GM23248 (cell line): ENCODE data around the gene RNF213. TPM values are rescaled to one million over a fixed set of nuclear protein-coding genes. Genes with fewer than 3 reads are reported as not detected.

ENCODE experiments used
- DNase-seq: peaks from one replicate; pipeline ENCODE4 v3.0.0-alpha.2; 2015
- H2AFZ ChIP-seq: fragments of 200-600 bp; sonication (generic); 2 replicates; pipeline ENCODE4 v1.6.1; 2016; ENCODE audit warnings: antibody characterized with exemption
- H3F3A ChIP-seq: fragments of 200-600 bp; sonication (generic); 2 replicates; pipeline ENCODE4 v1.6.1; 2016; ENCODE audit warnings: mild to moderate bottlenecking, antibody characterized with exemption, mixed run types; ENCODE audit not compliant: insufficient read depth
- H3K27ac ChIP-seq: fragments of 200-600 bp; sonication (generic); 2 replicates; pipeline ENCODE4 v1.5.1; 2016; ENCODE audit warnings: mild to moderate bottlenecking
- H3K27me3 ChIP-seq: fragments of 200-600 bp; sonication (generic); replicated peaks from 2 replicates; pipeline ENCODE4 v1.6.1; 2016; ENCODE audit warnings: mild to moderate bottlenecking; ENCODE audit not compliant: insufficient read depth
- H3K36me3 ChIP-seq: fragments of 200-600 bp; sonication (generic); 2 replicates; pipeline ENCODE4 v1.6.1; 2016; ENCODE audit warnings: low read depth, mild to moderate bottlenecking
- H3K4me1 ChIP-seq: fragments of 200-600 bp; sonication (generic); 2 replicates; pipeline ENCODE4 v1.6.1; 2016; ENCODE audit warnings: mild to moderate bottlenecking; ENCODE audit not compliant: insufficient read depth
- H3K4me2 ChIP-seq: fragments of 200-600 bp; sonication (generic); one replicate; pipeline ENCODE4 v1.6.1; 2016; ENCODE audit warnings: mild to moderate bottlenecking; ENCODE audit not compliant: unreplicated experiment
- H3K4me3 ChIP-seq: fragments of 200-600 bp; sonication (generic); 2 replicates; pipeline ENCODE4 v1.5.1; 2016; ENCODE audit warnings: mild to moderate bottlenecking
- H3K79me2 ChIP-seq: fragments of 200-600 bp; sonication (generic); 2 replicates; pipeline ENCODE4 v1.6.1; 2016; ENCODE audit warnings: mild to moderate bottlenecking; ENCODE audit not compliant: insufficient read depth
- H3K9ac ChIP-seq: fragments of 200-600 bp; sonication (generic); 2 replicates; pipeline ENCODE4 v1.6.1; 2016; ENCODE audit warnings: mild to moderate bottlenecking
- H3K9me2 ChIP-seq: fragments of 200-600 bp; sonication (generic); 2 replicates; pipeline ENCODE4 v1.6.1; 2016; ENCODE audit warnings: mixed run types, mild to moderate bottlenecking, moderate library complexity; ENCODE audit not compliant: insufficient read depth
- H3K9me3 ChIP-seq: fragments of 200-600 bp; sonication (generic); one replicate; pipeline ENCODE4 v1.6.1; 2017; ENCODE audit warnings: low read depth
- H4K20me1 ChIP-seq: fragments of 200-600 bp; sonication (generic); 2 replicates; pipeline ENCODE4 v1.6.0; 2016; ENCODE audit not compliant: insufficient read depth
- EZH2 ChIP-seq: fragments of 200-600 bp; sonication (generic); IDR thresholded peaks from 2 replicates; pipeline ENCODE4 v1.6.1; 2018; ENCODE audit warnings: antibody characterized with exemption, mild to moderate bottlenecking; ENCODE audit not compliant: insufficient read depth, poor library complexity, severe bottlenecking
- EZH2phosphoT487 ChIP-seq: fragments of 200-600 bp; sonication (generic); IDR thresholded peaks from 2 replicates; pipeline ENCODE4 v1.6.1; 2018; ENCODE audit warnings: antibody characterized with exemption, moderate library complexity, mild to moderate bottlenecking, low read depth; ENCODE audit not compliant: insufficient read depth
- WGBS, 2 experiments: methylation state at CpG; one replicate each; pipeline ENCODE4 v1.1.6; 2015 to 2017; ENCODE audit warnings: low lambda C conversion rate in 2 of 2, low coverage in 1 of 2; ENCODE audit errors: missing lambda C conversion rate in 2 of 2; 5-methylcytosine and 5-hydroxymethylcytosine counted together
- in situ Hi-C: fragments of 300-500 bp; cut with MboI; formaldehyde crosslinking; loops from 2 replicates; pipeline ENCODE4 v1.15.0; 2020
- polyA plus RNA-seq: library from polyadenylated mRNA; unstranded; fragments of >200 nt; fragmentation: Nextera tagmentation; extraction: Ambion mirVana; gene quantifications from 2 replicates; pipeline ENCODE4 v1.2.1, GENCODE V29; 2016
- total RNA-seq: library from RNA; depleted of rRNA; stranded (reverse); fragments of >200 nt; shearing (Covaris generic); gene quantifications from 2 replicates; pipeline ENCODE4 v1.2.3, GENCODE V29; 2014

Gene RNF213
- total and polyA plus RNA-seq, 2 experiments from 2014 or later, result 18.8 to 45.0 TPM

DNA sequence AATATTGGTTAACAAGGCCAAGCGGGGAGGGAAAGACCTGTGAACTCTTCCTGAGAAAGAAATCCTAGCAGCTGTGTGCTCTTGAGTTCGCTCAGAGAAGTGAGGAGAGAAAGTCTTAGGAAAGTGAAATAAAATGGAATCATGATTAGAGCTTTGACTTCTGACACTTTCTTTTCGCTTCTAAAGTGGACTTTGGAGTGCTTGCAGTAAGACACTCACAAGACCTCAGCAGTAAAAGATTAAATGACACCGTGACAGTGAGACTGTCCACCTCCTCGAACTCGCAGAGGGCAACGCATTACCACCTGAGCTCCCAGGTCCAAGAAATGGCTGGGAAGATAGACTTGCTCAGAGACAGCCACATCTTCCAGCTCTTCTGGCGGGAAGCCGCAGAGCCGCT is 71.2 kb downstream of the RNF213 start:
- DNase-seq, result no peak

DNA sequence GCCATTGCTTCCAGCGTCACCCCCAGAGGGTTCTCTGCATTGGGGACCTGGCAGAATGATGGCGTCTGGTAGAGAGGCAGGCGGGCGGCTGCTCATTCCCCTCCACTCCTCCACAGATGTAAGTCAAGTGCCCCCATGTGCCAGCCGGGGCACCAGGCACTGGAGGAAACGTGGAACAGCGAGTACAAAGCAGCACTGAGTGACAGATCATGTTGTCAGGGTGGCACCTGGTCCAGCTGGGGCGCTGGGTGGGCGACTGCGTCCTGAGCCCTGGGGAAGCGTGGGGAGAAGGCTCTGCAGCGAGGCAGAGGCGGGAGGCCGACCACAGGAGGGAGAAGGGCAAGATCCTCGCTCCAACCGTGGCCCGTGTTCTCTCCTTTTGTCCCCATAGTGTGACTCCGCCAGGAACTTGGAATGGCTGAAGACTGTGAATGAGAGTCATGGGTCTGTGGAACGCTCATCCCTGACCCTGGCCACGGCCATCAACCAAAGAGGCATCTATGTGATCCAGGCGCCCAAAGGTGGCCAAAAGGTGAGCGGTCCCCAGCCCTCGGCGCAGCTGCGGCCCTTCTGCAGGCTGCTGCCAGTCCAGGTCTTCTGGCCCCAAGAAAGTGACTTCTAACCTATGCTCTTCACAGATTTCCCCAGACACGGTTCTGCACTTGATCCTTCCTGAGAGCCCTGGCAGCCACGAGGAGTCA is 76.7 kb downstream of the RNF213 start:
- Histone ChIP-seq H3K9me2 (no peaks in the 10 kb centered on the region), H3F3A (no peaks in the 10 kb centered on the region), H3K79me2 (no peaks in the 10 kb centered on the region), H3K4me1 (no peaks in the 10 kb centered on the region), H4K20me1 (no peaks in the 10 kb centered on the region), H3K9ac (no peak overlapping the region), H3K9me3 (no peaks in the 10 kb centered on the region), H3K36me3 (peaks cover 25% of the 10 kb centered on the region), H3K27me3 (no peaks in the 10 kb centered on the region), H3K27ac (no peak overlapping the region), H3K4me2 (no peak overlapping the region), H2AFZ (no peak overlapping the region), H3K4me3 (no peak overlapping the region)
- TF ChIP-seq EZH2 (no peak), EZH2phosphoT487 (no peak)
- WGBS, 2 experiments, result 92% methylated on average over 26 to 27 of the region's 27 CpGs
- no peak for DNase-seq
- in situ Hi-C loops, result no loop called here

More for the DNA sequence above, 71.2 kb downstream of the RNF213 start:
- Histone ChIP-seq H3F3A (no peaks in the 10 kb centered on the region), H3K4me2 (no peak overlapping the region), H3K9ac (no peak overlapping the region), H3K27ac (no peak overlapping the region), H3K9me3 (no peaks in the 10 kb centered on the region), H4K20me1 (no peaks in the 10 kb centered on the region), H3K4me3 (no peak overlapping the region), H3K36me3 (peaks cover 43% of the 10 kb centered on the region), H3K9me2 (no peaks in the 10 kb centered on the region), H3K79me2 (no peaks in the 10 kb centered on the region), H3K27me3 (no peaks in the 10 kb centered on the region), H3K4me1 (no peaks in the 10 kb centered on the region), H2AFZ (no peak overlapping the region)
- in situ Hi-C loops, result no loop called here
- WGBS, 2 experiments, result 87 to 88% methylated on average over 10 of the region's 10 CpGs
- TF ChIP-seq EZH2 (no peak), EZH2phosphoT487 (no peak)

DNA sequence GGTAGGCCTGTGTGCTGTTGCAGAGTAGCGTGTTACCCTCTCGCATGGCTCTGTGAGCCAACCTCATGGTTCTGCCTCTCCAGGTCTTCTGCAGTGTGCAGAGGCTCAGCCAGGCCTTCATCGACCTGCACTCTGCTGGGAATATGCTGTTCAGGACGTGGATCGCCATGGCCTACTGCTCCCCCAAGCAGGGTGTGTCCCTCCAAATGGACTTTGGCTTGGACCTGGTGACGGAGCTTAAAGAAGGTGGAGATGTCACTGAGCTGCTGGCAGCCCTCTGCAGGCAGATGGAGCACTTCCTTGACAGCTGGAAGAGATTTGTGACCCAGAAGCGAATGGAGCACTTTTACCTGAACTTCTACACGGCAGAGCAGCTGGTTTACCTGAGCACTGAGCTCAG is 78.5 kb downstream of the RNF213 start:
- Histone ChIP-seq H3K27me3 (no peaks in the 10 kb centered on the region), H3K9ac (no peak overlapping the region), H4K20me1 (no peaks in the 10 kb centered on the region), H3K79me2 (no peaks in the 10 kb centered on the region), H3K9me3 (no peaks in the 10 kb centered on the region), H3F3A (no peaks in the 10 kb centered on the region), H3K4me1 (no peaks in the 10 kb centered on the region), H3K36me3 (peaks cover 35% of the 10 kb centered on the region), H3K4me3 (no peak overlapping the region), H3K4me2 (no peak overlapping the region), H3K27ac (no peak overlapping the region), H3K9me2 (no peaks in the 10 kb centered on the region), H2AFZ (no peak overlapping the region)
- no peak for DNase-seq
- WGBS, 2 experiments, result 83 to 94% methylated on average over 8 of the region's 8 CpGs
- in situ Hi-C loops, result no loop called here
- TF ChIP-seq EZH2phosphoT487, result no peak

DNA sequence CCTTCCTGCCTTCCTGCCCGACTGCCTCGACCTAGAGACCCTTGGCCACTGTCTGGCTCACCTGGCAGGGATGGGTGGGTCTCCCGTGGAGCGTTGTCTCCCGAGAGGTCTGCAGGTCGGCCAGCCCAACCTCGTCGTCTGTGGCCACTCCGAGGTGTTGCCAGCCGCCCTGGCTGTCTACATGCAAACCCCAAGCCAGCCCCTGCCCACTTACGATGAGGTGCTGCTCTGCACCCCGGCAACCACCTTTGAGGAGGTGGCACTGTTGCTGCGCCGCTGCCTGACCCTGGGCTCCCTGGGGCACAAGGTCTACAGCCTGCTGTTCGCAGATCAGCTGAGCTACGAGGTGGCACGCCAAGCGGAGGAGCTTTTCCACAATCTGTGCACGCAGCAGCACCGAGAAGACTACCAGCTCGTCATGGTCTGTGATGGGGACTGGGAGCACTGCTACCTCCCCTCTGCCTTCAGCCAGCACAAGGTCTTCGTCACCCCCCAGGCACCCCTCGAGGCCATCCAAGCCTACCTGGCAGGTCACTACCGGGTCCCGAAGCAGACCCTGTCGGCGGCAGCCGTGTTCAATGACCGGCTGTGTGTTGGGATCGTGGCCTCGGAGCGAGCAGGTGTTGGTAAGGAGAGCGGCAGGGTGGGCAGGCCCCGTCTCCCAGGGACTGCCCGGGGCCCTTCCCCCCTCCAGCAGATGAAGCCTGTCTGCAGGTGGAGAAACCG is 79.2 kb downstream of the RNF213 start:
- Histone ChIP-seq H3K4me3 (no peak overlapping the region), H4K20me1 (no peaks in the 10 kb centered on the region), H3K79me2 (no peaks in the 10 kb centered on the region), H3K4me2 (no peak overlapping the region), H3K9ac (no peak overlapping the region), H2AFZ (no peak overlapping the region), H3K27ac (no peak overlapping the region), H3K9me2 (no peaks in the 10 kb centered on the region), H3K36me3 (peaks cover 42% of the 10 kb centered on the region), H3F3A (no peaks in the 10 kb centered on the region), H3K9me3 (no peaks in the 10 kb centered on the region), H3K27me3 (no peaks in the 10 kb centered on the region), H3K4me1 (no peaks in the 10 kb centered on the region)
- WGBS, 2 experiments, result 88% methylated on average over 27 to 35 of the region's 36 CpGs
- TF ChIP-seq EZH2phosphoT487, result no peak
- no peak for TF ChIP-seq EZH2
- no peak for DNase-seq
- in situ Hi-C loops, result no loop called here
